ENCODE results near the gene FYN.

DNA sequence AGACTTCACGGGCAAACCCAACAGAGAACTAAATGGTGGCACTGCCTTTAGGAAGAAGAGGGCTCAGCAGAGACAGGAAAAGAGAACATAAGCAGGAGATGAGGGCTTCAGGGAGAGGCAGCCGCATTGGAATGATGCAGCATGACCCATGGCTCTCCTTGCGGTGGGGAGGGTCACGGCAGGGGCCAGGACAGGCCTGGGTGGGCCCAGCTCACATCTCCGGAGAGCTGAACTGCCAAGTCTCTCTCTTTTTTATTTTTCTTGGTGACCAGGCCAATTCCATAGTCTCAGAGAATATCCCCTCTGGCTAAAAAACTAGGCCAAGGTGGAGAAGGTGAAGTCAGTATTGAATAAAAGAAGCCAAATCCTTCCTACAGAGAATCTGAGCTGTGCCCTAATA lies 190.1 kb downstream of the FYN start:
- TF ChIP-seq, protein P1, sequence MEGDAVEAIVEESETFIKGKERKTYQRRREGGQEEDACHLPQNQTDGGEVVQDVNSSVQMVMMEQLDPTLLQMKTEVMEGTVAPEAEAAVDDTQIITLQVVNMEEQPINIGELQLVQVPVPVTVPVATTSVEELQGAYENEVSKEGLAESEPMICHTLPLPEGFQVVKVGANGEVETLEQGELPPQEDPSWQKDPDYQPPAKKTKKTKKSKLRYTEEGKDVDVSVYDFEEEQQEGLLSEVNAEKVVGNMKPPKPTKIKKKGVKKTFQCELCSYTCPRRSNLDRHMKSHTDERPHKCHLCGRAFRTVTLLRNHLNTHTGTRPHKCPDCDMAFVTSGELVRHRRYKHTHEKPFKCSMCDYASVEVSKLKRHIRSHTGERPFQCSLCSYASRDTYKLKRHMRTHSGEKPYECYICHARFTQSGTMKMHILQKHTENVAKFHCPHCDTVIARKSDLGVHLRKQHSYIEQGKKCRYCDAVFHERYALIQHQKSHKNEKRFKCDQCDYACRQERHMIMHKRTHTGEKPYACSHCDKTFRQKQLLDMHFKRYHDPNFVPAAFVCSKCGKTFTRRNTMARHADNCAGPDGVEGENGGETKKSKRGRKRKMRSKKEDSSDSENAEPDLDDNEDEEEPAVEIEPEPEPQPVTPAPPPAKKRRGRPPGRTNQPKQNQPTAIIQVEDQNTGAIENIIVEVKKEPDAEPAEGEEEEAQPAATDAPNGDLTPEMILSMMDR (IDR thresholded peaks at IDR 0.05), result no peak
- TF ChIP-seq POLR2A (IDR thresholded peaks at IDR 0.05; ENCODE audit: low read depth), result no peak
- TF ChIP-seq POLR2AphosphoS5 (IDR thresholded peaks at IDR 0.05), result no peak
- TF ChIP-seq EP300 (IDR thresholded peaks at IDR 0.05), result no peak

Data from esophagus muscularis mucosa (tissue), 4 donors.